Ishikawa (cell line): ENCODE measurements around the gene TBC1D19.

Source experiments
- CEBPB ChIP-seq: IDR thresholded peaks from 2 replicates; pipeline ENCODE4 v1.6.1; 2012
- CREB1 ChIP-seq: IDR thresholded peaks from 2 replicates; pipeline ENCODE4 v1.6.1; 2012; ENCODE audit warnings: low read depth
- EGR1 ChIP-seq: IDR thresholded peaks from 2 replicates; pipeline ENCODE4 v1.6.1; 2012
- EP300 ChIP-seq: IDR thresholded peaks from 2 replicates; pipeline ENCODE4 v1.6.1; 2012; ENCODE audit warnings: borderline replicate concordance
- FOXM1 ChIP-seq: IDR thresholded peaks from 2 replicates; pipeline ENCODE4 v1.6.1; 2012; ENCODE audit warnings: low read depth, borderline replicate concordance
- NFIC ChIP-seq: IDR thresholded peaks from 2 replicates; pipeline ENCODE4 v1.6.1; 2012
- RAD21 ChIP-seq: IDR thresholded peaks from 2 replicates; pipeline ENCODE4 v1.6.1; 2012; ENCODE audit warnings: low read depth
- TAF1 ChIP-seq: IDR thresholded peaks from 2 replicates; pipeline ENCODE4 v1.6.1; 2012; ENCODE audit warnings: low read depth, mild to moderate bottlenecking
- TCF12 ChIP-seq: IDR thresholded peaks from 2 replicates; pipeline ENCODE4 v1.6.1; 2012; ENCODE audit warnings: low read depth
- TEAD4 ChIP-seq: IDR thresholded peaks from 2 replicates; pipeline ENCODE4 v1.6.1; 2012
- YY1 ChIP-seq: IDR thresholded peaks from 2 replicates; pipeline ENCODE4 v1.6.1; 2012; ENCODE audit warnings: low read depth
- ZBTB7A ChIP-seq: IDR thresholded peaks from 2 replicates; pipeline ENCODE4 v1.6.1; 2012; ENCODE audit warnings: low read depth
- TF ChIP-seq, protein P1 (sequence below): IDR thresholded peaks from 2 replicates; pipeline ENCODE4 v1.6.1; 2012
- TF ChIP-seq, protein P2 (sequence below): IDR thresholded peaks from 2 replicates; pipeline ENCODE4 v1.6.1; 2012; ENCODE audit warnings: low read depth, mild to moderate bottlenecking
- TF ChIP-seq, protein P3 (sequence below): IDR thresholded peaks from 2 replicates; pipeline ENCODE4 v1.6.1; 2012

The TBC1D19 gene

DNA sequence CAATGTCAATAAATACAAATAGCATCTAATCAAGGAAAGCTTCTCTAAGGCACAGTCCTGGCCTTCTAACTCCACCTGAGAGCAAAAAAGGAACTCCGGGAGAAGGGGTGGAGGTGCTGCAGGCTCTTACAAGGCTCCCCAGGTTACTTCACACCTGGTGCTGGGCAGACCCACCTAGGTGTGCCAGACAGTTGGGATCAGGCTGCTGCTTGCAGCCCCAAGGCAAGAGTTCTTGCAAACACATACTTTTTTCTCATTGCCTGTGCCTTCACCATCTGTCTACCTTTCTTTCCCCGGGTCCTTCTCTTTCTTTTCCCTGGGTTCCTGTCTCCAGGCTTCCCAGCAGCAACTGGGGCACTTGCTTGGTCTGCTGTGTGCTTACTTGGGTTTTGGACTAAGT, 195.3 kb downstream of the TBC1D19 start:
- TF ChIP-seq TEAD4: no peak

DNA sequence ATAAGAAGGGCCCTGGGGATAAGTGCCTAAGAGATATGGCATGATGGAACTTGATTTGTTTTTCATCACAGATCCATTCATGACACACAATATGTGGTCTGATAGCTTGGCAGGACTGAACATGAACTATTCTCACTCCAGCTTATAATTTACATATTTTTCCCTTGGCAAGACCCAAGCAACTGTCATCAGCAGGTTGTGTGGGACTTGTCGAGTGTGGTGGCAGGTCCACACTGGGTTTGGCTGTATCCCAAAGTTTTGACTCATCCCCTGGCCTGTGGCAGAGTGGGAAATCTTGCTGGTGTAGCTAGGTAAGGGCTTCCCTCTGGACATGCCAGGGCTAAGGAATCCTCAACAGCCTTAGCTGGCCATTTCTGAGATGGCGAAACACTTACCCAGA, 195.8 kb downstream of the TBC1D19 start:
- TF ChIP-seq, protein P1, sequence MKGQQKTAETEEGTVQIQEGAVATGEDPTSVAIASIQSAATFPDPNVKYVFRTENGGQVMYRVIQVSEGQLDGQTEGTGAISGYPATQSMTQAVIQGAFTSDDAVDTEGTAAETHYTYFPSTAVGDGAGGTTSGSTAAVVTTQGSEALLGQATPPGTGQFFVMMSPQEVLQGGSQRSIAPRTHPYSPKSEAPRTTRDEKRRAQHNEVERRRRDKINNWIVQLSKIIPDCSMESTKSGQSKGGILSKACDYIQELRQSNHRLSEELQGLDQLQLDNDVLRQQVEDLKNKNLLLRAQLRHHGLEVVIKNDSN: no peak
- no peak for TF ChIP-seq TCF12

DNA sequence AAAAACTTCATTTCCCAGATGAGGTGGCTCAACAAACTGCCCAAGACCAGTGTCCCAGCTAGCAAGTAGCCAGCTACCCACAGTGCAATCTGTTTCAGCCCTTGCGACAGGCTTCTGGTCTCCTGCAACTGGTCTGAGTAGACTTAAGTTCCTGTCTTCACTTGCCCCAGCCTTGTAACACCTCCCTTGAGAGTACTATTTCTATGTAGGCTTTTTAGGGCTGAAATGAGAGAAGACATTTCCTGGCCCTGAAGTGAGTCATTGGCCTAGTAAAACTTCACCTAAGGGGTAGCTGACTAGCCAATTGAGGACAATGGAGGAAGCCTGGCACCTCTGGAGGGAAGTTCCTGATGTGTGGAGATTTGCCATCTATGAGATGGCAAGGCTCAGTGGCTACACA, 196.7 kb downstream of the TBC1D19 start:
- no peak for TF ChIP-seq EP300
- TF ChIP-seq, protein P1: no peak
- TF ChIP-seq YY1: no peak
- TF ChIP-seq TCF12: no peak
- TF ChIP-seq, protein P2, sequence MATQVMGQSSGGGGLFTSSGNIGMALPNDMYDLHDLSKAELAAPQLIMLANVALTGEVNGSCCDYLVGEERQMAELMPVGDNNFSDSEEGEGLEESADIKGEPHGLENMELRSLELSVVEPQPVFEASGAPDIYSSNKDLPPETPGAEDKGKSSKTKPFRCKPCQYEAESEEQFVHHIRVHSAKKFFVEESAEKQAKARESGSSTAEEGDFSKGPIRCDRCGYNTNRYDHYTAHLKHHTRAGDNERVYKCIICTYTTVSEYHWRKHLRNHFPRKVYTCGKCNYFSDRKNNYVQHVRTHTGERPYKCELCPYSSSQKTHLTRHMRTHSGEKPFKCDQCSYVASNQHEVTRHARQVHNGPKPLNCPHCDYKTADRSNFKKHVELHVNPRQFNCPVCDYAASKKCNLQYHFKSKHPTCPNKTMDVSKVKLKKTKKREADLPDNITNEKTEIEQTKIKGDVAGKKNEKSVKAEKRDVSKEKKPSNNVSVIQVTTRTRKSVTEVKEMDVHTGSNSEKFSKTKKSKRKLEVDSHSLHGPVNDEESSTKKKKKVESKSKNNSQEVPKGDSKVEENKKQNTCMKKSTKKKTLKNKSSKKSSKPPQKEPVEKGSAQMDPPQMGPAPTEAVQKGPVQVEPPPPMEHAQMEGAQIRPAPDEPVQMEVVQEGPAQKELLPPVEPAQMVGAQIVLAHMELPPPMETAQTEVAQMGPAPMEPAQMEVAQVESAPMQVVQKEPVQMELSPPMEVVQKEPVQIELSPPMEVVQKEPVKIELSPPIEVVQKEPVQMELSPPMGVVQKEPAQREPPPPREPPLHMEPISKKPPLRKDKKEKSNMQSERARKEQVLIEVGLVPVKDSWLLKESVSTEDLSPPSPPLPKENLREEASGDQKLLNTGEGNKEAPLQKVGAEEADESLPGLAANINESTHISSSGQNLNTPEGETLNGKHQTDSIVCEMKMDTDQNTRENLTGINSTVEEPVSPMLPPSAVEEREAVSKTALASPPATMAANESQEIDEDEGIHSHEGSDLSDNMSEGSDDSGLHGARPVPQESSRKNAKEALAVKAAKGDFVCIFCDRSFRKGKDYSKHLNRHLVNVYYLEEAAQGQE: no peak
- no peak for TF ChIP-seq RAD21
- TF ChIP-seq ZBTB7A: no peak
- TF ChIP-seq EGR1: no peak
- no peak for TF ChIP-seq CEBPB
- no peak for TF ChIP-seq TEAD4
- TF ChIP-seq, protein P3, sequence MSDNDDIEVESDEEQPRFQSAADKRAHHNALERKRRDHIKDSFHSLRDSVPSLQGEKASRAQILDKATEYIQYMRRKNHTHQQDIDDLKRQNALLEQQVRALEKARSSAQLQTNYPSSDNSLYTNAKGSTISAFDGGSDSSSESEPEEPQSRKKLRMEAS: no peak
- TF ChIP-seq TAF1: no peak
- no peak for TF ChIP-seq FOXM1
- TF ChIP-seq CREB1: no peak
- TF ChIP-seq NFIC: no peak

DNA sequence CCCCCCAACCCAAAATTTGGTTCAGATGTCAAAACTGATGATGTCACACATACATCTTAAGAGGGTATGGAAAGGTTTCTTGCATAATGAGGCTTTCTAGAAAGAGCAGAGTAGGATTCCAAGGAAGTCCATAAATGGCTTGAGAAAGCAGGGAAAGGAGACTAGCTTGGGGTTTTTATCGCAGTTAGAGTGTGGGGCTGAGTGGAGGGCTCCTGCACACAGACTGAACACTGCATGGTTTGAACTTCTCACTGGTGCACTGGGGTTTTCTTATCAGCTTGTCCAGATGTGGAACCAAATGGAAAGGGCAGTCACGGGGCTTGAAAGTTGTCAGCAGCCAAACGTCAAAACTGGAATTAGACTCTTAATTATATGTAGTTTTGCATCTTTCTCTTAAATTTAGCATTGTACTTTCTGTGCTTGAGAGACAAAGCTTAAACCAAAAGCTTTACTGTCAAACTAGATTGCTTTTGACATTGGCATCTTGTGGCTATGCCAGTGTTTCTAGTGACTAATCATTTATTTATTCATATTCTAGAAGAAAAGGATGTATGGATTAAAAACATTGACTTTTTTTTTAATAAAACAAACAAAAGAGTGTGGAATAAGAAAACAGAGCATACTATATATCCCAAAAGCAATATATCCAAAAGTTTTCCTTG, 198.4 kb downstream of the TBC1D19 start:
- no peak for TF ChIP-seq FOXM1
- TF ChIP-seq NFIC: no peak
- TF ChIP-seq CREB1: no peak
- TF ChIP-seq TEAD4: no peak
- TF ChIP-seq, protein P1: no peak
- TF ChIP-seq EP300: no peak
- no peak for TF ChIP-seq ZBTB7A
- TF ChIP-seq, protein P2: no peak
- TF ChIP-seq, protein P3: no peak
- no peak for TF ChIP-seq RAD21

DNA sequence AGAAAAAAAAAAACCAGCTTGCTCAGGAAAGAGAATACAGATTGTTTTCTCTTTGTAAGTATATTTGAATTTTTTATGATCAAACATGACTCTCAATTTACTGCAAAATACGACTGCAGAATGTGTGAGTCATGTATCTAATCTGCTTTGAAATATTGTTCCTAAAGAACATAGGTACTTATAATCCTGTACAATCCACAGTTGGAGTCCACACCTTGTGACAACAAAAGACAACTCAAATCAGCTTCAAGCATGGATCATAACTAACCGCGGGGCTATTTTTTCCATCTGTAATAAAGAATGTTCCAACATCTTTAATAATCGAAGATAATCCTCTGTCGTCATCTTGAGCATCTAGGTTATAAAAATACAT, 198.9 kb downstream of the TBC1D19 start:
- TF ChIP-seq RAD21 (no peak), CREB1 (no peak), ZBTB7A (no peak)
- TF ChIP-seq, protein P2: no peak
